K562 (cell line): ENCODE results near the gene PPM1L. TPM values are rescaled to one million over a fixed set of nuclear protein-coding genes. Genes with fewer than 3 reads are reported as not detected.

Experiments used
- ATAC-seq: fragments of 200-7000 bp; cut with Tn5 transposase; 3 replicates; pipeline ENCODE4 v1.9.1; 2020; ENCODE audit warnings: moderate library complexity
- BruUV-seq: library from RNA; stranded (reverse); fragments of 400-500 nt; replicated peaks from 2 replicates; lab custom pipeline; 2021; lab: Mats Ljungman, UMichigan
- CTCF ChIA-PET: fragments of 300-600 bp; formaldehyde crosslinking; extraction: SDS; loops from one replicate; lab custom pipeline; 2021; ENCODE audit warnings: low intra/inter-chr PET ratio; lab: Yijun Ruan, JAX
- POLR2A ChIA-PET: fragments of 300-600, 350-650 bp; sonication (Branson Sonifier 250); formaldehyde crosslinking; extraction: SDS; loops from one replicate; lab custom pipeline; 2021; ENCODE audit warnings: antibody characterized with exemption, inconsistent platforms; lab: Yijun Ruan, JAX
- DNase-seq, 4 experiments: peaks; one replicate each; pipeline versions ENCODE4 v3.0.0 to v3.0.0-alpha.2; 2011 to 2018; ENCODE audit warnings: low spot score in 3 of 4, mixed read lengths in 3 of 4; ENCODE audit errors: extremely low read depth in 1 of 4
- FAIRE-seq: peaks from 2 replicates; lab custom pipeline; 2011; peaks lifted over from hg19 to GRCh38; lab: Jason Lieb, UNC
- H2AFZ ChIP-seq: 2 replicates; pipeline ENCODE4 v1.6.0; 2011; ENCODE audit warnings: low read depth, low read length, control low read depth, inconsistent platforms
- H3K27ac ChIP-seq: fragments of 200-600 bp; 3 replicates; pipeline ENCODE4 v1.8.0; 2011; ENCODE audit warnings: low read depth, mild to moderate bottlenecking, control low read depth, inconsistent platforms, low read length, moderate library complexity, mixed read lengths; ENCODE audit errors: extremely low read depth
- H3K27me3 ChIP-seq, 2 experiments: fragments of 300-600 bp in 1 of 2; 2 replicates in 1 of 2; 3 replicates in 1 of 2; pipeline versions ENCODE4 v1.6.0 to v1.8.0; 2011; ENCODE audit warnings: inconsistent platforms in 2 of 2, low read length in 2 of 2, mild to moderate bottlenecking in 1 of 2, mixed read lengths in 1 of 2, moderate library complexity in 1 of 2; ENCODE audit not compliant: control insufficient read depth in 2 of 2, insufficient read depth in 2 of 2
- H3K36me3 ChIP-seq: fragments of 300-600 bp; 3 replicates; pipeline ENCODE4 v1.8.0; 2011; ENCODE audit warnings: mild to moderate bottlenecking, low read length, inconsistent platforms; ENCODE audit not compliant: control insufficient read depth, insufficient read depth
- H3K4me1 ChIP-seq, 2 experiments: fragments of 200-600 bp in 1 of 2; replicated peaks in 1 of 2; 2 replicates in 1 of 2; 3 replicates in 1 of 2; pipeline versions ENCODE4 v1.5.1 to v1.8.0; 2011; ENCODE audit warnings: inconsistent platforms in 2 of 2, low read length in 2 of 2, mild to moderate bottlenecking in 1 of 2, mixed read lengths in 1 of 2, moderate library complexity in 1 of 2; ENCODE audit not compliant: control insufficient read depth in 2 of 2, insufficient read depth in 2 of 2
- H3K4me2 ChIP-seq: 2 replicates; pipeline ENCODE4 v1.6.1; 2011; ENCODE audit warnings: low read length, control low read depth, inconsistent platforms, mixed read lengths; ENCODE audit not compliant: insufficient read depth
- H3K4me3 ChIP-seq: fragments of 200-600 bp; sonication (generic), shearing (Covaris generic); 2 replicates; pipeline ENCODE4 v1.5.1; 2016; ENCODE audit warnings: control low read depth, inconsistent platforms
- H3K79me2 ChIP-seq: fragments of 200-600 bp; 3 replicates; pipeline ENCODE4 v1.8.0; 2011; ENCODE audit warnings: low read length, inconsistent platforms; ENCODE audit not compliant: control insufficient read depth, insufficient read depth
- H3K9ac ChIP-seq, 2 experiments: 2 replicates each; pipeline versions ENCODE4 v1.6.0 to v1.6.1; 2011; ENCODE audit warnings: low read depth in 2 of 2, low read length in 2 of 2, control low read depth in 1 of 2, inconsistent platforms in 1 of 2, mild to moderate bottlenecking in 1 of 2, mixed read lengths in 1 of 2; ENCODE audit not compliant: insufficient read depth in 1 of 2
- H3K9me1 ChIP-seq: one replicate; pipeline ENCODE4 v1.6.0; 2011; ENCODE audit warnings: inconsistent platforms, mild to moderate bottlenecking, low read length, moderate library complexity; ENCODE audit not compliant: control insufficient read depth, insufficient read depth
- H3K9me3 ChIP-seq: replicated peaks from 2 replicates; pipeline ENCODE4 v1.5.1; 2011; ENCODE audit warnings: low read depth, low read length, inconsistent platforms; ENCODE audit not compliant: control insufficient read depth, insufficient read depth
- H4K20me1 ChIP-seq: replicated peaks from 2 replicates; pipeline ENCODE4 v1.6.1; 2011; ENCODE audit warnings: low read length, inconsistent platforms, mixed read lengths; ENCODE audit not compliant: control insufficient read depth, insufficient read depth
- HDAC6 ChIP-seq: IDR thresholded peaks from 2 replicates; pipeline ENCODE4 v1.6.1; 2012; ENCODE audit warnings: low read depth, mild to moderate bottlenecking, control low read depth, inconsistent platforms, low read length, moderate library complexity
- ZNF507 ChIP-seq: conservative IDR thresholded peaks from 2 replicates; pipeline ENCODE4 v1.6.1; 2017; ENCODE audit warnings: missing genetic modification characterization, missing compliant biosample characterization
- ZNF583 ChIP-seq: fragments of 250-450 bp; sonication (Bioruptor Pico); IDR thresholded peaks from 2 replicates; pipeline ENCODE4 v1.4.0; 2020
- WGBS: fragments of 100-300 bp; shearing (Covaris generic); methylation state at CpG from one replicate; pipeline ENCODE4 v1.1.6; 2016; ENCODE audit warnings: low coverage, mixed read lengths; ENCODE audit not compliant: insufficient coverage; ENCODE audit errors: missing lambda C conversion rate; 5-methylcytosine and 5-hydroxymethylcytosine counted together
- in situ Hi-C: fragments of 300-500 bp; cut with MboI; formaldehyde crosslinking; loops from 4 replicates; pipeline ENCODE4 v1.15.0; 2018; ENCODE audit warnings: inconsistent platforms, mixed read lengths
- intact Hi-C: fragments of 100-400 bp; cut with micrococcal nuclease; formaldehyde crosslinking; loops from 2 replicates; pipeline ENCODE4 v1.14.2; 2022
- polyA plus RNA-seq, 8 experiments: library from polyadenylated mRNA; depleted of rRNA in 4 of 8; stranded (reverse) in 5 of 8; unstranded in 3 of 8; fragments of >200 nt; fragmentation: Nextera tagmentation in 2 of 8; fragmentation: Illumina TruSeq in 1 of 8; extraction: Ambion mirVana in 2 of 8; extraction: Trizol in 1 of 8; gene quantifications; 2 replicates each; pipeline versions ENCODE4 v1.2.1 to v1.2.3, GENCODE V29; 2011 to 2014; ENCODE audit warnings: inconsistent platforms in 1 of 8, missing spikeins in 1 of 8
- total RNA-seq, 7 experiments: library from RNA; depleted of rRNA in 6 of 7; stranded (reverse); fragments of >200 nt in 6 of 7; fragmentation: Illumina TruSeq in 2 of 7; extraction: Trizol in 2 of 7; gene quantifications; 2 replicates each; pipeline versions ENCODE4 v1.2.1 to v1.2.3, GENCODE V29; 2011 to 2021; ENCODE audit warnings: low replicate concordance in 1 of 7
- TF ChIP-seq, protein P1 (sequence below): fragments of 450-650 bp; IDR thresholded peaks from 2 replicates; pipeline ENCODE4 v1.6.1; 2017; ENCODE audit warnings: antibody characterized with exemption, mild to moderate bottlenecking
- TF ChIP-seq, protein P2 (sequence below): fragments of 450-650 bp; IDR thresholded peaks from 2 replicates; pipeline ENCODE4 v1.6.1; 2017; ENCODE audit warnings: antibody characterized with exemption

Gene PPM1L
- total and polyA plus RNA-seq, 9 of the 15 experiments (the other 6 are each of a cell fraction or from before 2014, with no cell fraction given), result 0.01 to 0.41 (median 0.14) TPM

DNA sequence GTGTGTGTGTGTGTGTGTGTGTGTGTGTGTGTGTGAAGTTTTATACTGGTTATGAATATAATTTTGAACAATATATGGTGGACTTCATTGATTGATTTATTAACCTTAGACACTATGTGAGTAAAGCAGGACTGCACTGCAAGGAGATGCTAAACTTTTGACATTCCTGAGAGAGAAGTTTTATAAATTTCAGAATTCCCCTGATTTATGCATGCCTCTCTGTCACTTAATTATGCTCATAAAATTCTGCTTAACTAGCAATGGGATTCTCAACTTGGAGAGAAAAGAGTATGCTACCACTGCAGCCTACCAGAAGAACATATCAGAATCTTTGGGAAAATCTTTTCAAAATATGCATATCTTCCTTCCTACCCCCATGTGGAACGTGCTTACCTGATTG is 204.5 kb downstream of the PPM1L start:
- Histone ChIP-seq H3K27me3 (no peaks in the 10 kb centered on the region), H3K9ac (no peak overlapping the region), H3K27ac (no peak overlapping the region), H2AFZ (no peak overlapping the region), H3K4me3 (no peak overlapping the region), H3K79me2 (no peaks in the 10 kb centered on the region), H3K36me3 (no peaks in the 10 kb centered on the region), H3K9me3 (no peaks in the 10 kb centered on the region), H3K4me1 (no peaks in the 10 kb centered on the region), H3K4me2 (no peak overlapping the region), H3K9me1 (no peaks in the 10 kb centered on the region), H4K20me1 (no peaks in the 10 kb centered on the region)
- no peak for TF ChIP-seq ZNF507 (tag)
- TF ChIP-seq, protein P1, sequence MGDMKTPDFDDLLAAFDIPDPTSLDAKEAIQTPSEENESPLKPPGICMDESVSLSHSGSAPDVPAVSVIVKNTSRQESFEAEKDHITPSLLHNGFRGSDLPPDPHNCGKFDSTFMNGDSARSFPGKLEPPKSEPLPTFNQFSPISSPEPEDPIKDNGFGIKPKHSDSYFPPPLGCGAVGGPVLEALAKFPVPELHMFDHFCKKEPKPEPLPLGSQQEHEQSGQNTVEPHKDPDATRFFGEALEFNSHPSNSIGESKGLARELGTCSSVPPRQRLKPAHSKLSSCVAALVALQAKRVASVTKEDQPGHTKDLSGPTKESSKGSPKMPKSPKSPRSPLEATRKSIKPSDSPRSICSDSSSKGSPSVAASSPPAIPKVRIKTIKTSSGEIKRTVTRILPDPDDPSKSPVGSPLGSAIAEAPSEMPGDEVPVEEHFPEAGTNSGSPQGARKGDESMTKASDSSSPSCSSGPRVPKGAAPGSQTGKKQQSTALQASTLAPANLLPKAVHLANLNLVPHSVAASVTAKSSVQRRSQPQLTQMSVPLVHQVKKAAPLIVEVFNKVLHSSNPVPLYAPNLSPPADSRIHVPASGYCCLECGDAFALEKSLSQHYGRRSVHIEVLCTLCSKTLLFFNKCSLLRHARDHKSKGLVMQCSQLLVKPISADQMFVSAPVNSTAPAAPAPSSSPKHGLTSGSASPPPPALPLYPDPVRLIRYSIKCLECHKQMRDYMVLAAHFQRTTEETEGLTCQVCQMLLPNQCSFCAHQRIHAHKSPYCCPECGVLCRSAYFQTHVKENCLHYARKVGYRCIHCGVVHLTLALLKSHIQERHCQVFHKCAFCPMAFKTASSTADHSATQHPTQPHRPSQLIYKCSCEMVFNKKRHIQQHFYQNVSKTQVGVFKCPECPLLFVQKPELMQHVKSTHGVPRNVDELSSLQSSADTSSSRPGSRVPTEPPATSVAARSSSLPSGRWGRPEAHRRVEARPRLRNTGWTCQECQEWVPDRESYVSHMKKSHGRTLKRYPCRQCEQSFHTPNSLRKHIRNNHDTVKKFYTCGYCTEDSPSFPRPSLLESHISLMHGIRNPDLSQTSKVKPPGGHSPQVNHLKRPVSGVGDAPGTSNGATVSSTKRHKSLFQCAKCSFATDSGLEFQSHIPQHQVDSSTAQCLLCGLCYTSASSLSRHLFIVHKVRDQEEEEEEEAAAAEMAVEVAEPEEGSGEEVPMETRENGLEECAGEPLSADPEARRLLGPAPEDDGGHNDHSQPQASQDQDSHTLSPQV, result no peak
- no peak for TF ChIP-seq HDAC6
- TF ChIP-seq ZNF583, result no peak
- TF ChIP-seq, protein P2, sequence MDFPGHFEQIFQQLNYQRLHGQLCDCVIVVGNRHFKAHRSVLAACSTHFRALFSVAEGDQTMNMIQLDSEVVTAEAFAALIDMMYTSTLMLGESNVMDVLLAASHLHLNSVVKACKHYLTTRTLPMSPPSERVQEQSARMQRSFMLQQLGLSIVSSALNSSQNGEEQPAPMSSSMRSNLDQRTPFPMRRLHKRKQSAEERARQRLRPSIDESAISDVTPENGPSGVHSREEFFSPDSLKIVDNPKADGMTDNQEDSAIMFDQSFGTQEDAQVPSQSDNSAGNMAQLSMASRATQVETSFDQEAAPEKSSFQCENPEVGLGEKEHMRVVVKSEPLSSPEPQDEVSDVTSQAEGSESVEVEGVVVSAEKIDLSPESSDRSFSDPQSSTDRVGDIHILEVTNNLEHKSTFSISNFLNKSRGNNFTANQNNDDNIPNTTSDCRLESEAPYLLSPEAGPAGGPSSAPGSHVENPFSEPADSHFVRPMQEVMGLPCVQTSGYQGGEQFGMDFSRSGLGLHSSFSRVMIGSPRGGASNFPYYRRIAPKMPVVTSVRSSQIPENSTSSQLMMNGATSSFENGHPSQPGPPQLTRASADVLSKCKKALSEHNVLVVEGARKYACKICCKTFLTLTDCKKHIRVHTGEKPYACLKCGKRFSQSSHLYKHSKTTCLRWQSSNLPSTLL, result no peak
- no peak for DNase-seq
- intact Hi-C loops (no loop called here), in situ Hi-C loops (no loop called here)
- POLR2A ChIA-PET, result interaction anchor here (0.6 kb wide), 1 partner anchor 466 kb away, joined by 3 read pairs; no protein-coding TSS in a partner anchor
- BruUV-seq, result no TSS peak
- ATAC-seq, result no peak
- CTCF ChIA-PET, result no interaction called here
- FAIRE-seq, result no peak
- WGBS, result 0% methylated on average over 1 of the region's 1 CpG
